D721Med (cell line): Measurements from ENCODE around the gene GOLPH3.
"Not testable (repeated sequence)": the region's sequence is repeated elsewhere in the genome, so short reads cannot be mapped to it uniquely, and the experiment has no call there.

Source experiments
- DNase-seq: peaks from one replicate; pipeline ENCODE4 v3.0.0; 2011; ENCODE audit warnings: low spot score; ENCODE audit not compliant: insufficient read length
- FAIRE-seq: peaks from 2 replicates; lab custom pipeline; 2011; peaks lifted over from hg19 to GRCh38; lab: Jason Lieb, UNC
- TF ChIP-seq, protein P1 (sequence below): IDR thresholded peaks from 2 replicates; pipeline ENCODE4 v1.5.1; 2012; ENCODE audit warnings: mild to moderate bottlenecking, control low read depth; ENCODE audit not compliant: insufficient read depth; ENCODE audit errors: missing control alignments

The GOLPH3 gene

DNA sequence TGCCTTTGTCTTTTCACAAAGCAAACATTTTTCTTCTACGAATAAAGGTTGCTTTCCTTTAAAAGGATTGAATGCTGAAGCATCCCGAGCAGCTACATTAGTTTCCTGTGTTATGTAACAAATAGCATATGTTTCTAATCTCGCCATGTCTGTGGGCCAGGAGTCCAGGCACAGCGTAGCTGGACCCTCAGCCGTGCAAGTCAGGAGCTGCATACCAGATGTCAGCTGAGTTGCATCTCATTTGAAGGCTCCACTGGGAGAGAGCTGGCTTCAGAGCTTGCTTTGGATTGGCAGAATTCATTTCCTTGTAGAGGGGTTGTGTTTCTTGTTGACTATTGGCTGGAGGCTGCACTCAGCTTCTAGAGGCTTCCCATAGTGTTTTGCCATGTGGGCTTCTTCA lies 16.0 kb upstream of the GOLPH3 start:
- DNase-seq (no peak), FAIRE-seq (no peak)
- TF ChIP-seq, protein P1, sequence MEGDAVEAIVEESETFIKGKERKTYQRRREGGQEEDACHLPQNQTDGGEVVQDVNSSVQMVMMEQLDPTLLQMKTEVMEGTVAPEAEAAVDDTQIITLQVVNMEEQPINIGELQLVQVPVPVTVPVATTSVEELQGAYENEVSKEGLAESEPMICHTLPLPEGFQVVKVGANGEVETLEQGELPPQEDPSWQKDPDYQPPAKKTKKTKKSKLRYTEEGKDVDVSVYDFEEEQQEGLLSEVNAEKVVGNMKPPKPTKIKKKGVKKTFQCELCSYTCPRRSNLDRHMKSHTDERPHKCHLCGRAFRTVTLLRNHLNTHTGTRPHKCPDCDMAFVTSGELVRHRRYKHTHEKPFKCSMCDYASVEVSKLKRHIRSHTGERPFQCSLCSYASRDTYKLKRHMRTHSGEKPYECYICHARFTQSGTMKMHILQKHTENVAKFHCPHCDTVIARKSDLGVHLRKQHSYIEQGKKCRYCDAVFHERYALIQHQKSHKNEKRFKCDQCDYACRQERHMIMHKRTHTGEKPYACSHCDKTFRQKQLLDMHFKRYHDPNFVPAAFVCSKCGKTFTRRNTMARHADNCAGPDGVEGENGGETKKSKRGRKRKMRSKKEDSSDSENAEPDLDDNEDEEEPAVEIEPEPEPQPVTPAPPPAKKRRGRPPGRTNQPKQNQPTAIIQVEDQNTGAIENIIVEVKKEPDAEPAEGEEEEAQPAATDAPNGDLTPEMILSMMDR, result no peak

- DNase-seq (no peak), FAIRE-seq (no peak)
- TF ChIP-seq, protein P1, result no peak
These were observed 13.6 kb upstream of the GOLPH3 start for GRCh38 chr5:32187675-32188074.

DNA sequence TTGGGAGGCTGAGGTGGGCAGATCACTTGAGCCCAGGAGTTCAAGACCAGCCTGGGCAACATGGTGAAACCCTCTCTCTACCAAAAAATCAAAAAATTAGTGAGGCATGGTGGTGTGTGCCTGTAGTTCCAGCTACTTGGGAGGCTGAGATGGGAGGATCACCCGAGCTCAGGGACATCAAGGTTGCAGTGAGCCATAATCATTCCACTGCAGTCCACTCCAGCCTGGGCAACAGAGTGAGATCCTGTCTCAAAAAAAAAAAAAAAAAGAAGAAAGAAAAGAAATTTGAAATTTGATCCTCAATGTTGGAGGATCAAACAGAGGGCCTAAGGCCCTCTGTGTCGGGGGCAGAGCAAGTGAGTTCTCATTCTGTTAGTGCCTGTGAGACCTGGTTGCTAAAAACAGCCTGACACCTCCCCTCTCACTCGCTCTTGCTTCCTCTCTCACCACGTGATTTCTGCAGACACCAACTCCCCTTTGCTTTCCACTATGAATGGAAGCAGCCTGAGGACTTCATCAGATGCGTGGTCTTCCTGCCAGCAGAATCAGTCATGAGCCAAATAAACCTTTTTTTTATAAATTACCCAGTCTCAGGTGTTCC lies 8.4 kb upstream of the GOLPH3 start:
- FAIRE-seq (no peak), DNase-seq (no peak)
- TF ChIP-seq, protein P1, result no peak

GRCh38 chr5:32173267-32174010 lies 680 bp downstream of the GOLPH3 start:
- TF ChIP-seq, protein P1, result no peak
- FAIRE-seq (no peak), DNase-seq (no peak)

DNA sequence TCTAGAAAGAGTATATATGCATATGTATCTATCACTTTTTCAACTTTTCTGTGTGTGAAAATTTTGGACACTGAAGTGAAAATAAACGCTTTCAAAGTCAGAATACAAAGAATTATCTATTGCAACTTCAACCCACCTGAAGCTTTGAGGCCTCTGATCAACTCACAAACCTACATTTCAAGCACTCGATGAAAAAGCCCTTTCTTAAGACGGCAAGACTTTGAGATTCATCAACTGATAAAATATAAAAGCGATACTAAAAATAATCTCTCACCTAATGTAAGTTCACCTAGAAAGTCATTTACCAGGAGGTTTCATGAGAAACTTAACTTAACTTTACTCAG lies 1.2 kb downstream of the GOLPH3 start:
- TF ChIP-seq, protein P1, result no peak
- no peak for FAIRE-seq
- no peak for DNase-seq

DNA sequence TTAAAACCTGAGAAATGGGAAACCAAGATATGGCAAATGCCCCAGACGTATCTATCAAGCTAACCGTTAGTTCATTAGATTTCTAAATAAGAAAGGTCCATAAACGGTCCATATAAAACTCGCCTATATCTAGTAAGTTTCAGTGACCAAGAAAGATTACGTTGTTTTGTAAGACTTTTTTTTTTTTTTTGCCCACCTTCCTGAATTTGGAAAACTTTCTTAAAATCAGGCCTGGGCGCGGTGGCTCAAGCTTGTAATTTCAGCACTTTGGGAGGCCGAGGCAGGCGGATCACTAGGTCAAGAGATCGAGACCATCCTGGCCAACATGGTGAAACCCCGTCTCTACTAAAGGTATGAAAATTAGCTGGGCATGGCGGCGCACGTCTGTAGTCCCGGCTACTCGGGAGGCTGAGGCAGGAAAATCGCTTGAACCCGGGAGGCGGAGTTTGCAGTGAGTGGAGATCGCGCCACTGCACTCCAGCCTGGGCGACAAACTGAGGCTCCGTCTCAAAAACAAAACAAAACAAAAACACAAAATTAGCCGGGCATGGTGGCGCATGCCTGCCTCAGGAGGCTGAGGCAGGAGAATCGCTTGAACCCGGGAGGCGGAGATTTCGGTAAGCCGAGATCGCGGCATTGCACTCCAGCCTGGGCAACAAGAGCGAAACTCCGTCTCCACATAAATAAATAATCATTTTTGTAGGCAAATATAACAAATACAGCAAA lies 1.8 kb downstream of the GOLPH3 start:
- DNase-seq, FAIRE-seq: not testable (repeated sequence)

- TF ChIP-seq, protein P1, result no peak
- DNase-seq (no peak), FAIRE-seq (no peak)
These were observed 3.6 kb downstream of the GOLPH3 start for GRCh38 chr5:32170303-32171151.
